KMS-11 (cell line): ENCODE data around the gene CAMK2G.
A peak's percentile ranks its signal among the peaks of the same experiment; 100 is the strongest.

ENCODE experiments used
- H2AFZ ChIP-seq: fragments of 200-600 bp; sonication (generic); 2 replicates; pipeline ENCODE4 v1.6.1; 2016; ENCODE audit warnings: antibody characterized with exemption, mixed run types, low read depth
- H3K27ac ChIP-seq: fragments of 200-600 bp; sonication (generic); 2 replicates; pipeline ENCODE4 v1.6.1; 2016; ENCODE audit warnings: mild to moderate bottlenecking, mixed run types
- H3K27me3 ChIP-seq: fragments of 200-600 bp; sonication (generic); 2 replicates; pipeline ENCODE4 v1.6.1; 2017; ENCODE audit warnings: mild to moderate bottlenecking, low read depth, mixed run types, moderate library complexity; ENCODE audit not compliant: insufficient read depth
- H3K36me3 ChIP-seq: fragments of 200-600 bp; sonication (generic); 2 replicates; pipeline ENCODE4 v1.6.1; 2017; ENCODE audit warnings: mild to moderate bottlenecking, mixed run types; ENCODE audit not compliant: insufficient read depth
- H3K4me1 ChIP-seq: fragments of 200-600 bp; sonication (generic); 2 replicates; pipeline ENCODE4 v1.6.1; 2016; ENCODE audit warnings: mild to moderate bottlenecking, low read depth, mixed run types; ENCODE audit not compliant: poor library complexity, severe bottlenecking
- H3K4me2 ChIP-seq: fragments of 200-600 bp; sonication (generic); 2 replicates; pipeline ENCODE4 v1.7.0; 2016; ENCODE audit warnings: mild to moderate bottlenecking, mixed run types
- H3K4me3 ChIP-seq: fragments of 200-600 bp; sonication (generic); IDR thresholded peaks from 2 replicates; pipeline ENCODE4 v1.6.1; 2017; ENCODE audit warnings: low read depth, low read length, mixed read lengths; ENCODE audit not compliant: insufficient read depth
- H3K79me2 ChIP-seq: fragments of 200-600 bp; sonication (generic); 2 replicates; pipeline ENCODE4 v1.6.1; 2016; ENCODE audit warnings: low read depth, mixed run types; ENCODE audit not compliant: insufficient read depth
- H3K9ac ChIP-seq: fragments of 200-600 bp; sonication (generic); 2 replicates; pipeline ENCODE4 v1.6.1; 2016; ENCODE audit warnings: mild to moderate bottlenecking, mixed run types
- H4K20me1 ChIP-seq: fragments of 200-600 bp; sonication (generic); 2 replicates; pipeline ENCODE4 v1.6.1; 2016; ENCODE audit warnings: mild to moderate bottlenecking, mixed run types; ENCODE audit not compliant: insufficient read depth
- CTCF ChIP-seq: fragments of 200-600 bp; sonication (generic); conservative IDR thresholded peaks from 2 replicates; pipeline ENCODE4 v1.6.1; 2017; ENCODE audit warnings: low read depth, mild to moderate bottlenecking, antibody characterized with exemption, low read length, moderate library complexity, mixed read lengths

The CAMK2G gene

DNA sequence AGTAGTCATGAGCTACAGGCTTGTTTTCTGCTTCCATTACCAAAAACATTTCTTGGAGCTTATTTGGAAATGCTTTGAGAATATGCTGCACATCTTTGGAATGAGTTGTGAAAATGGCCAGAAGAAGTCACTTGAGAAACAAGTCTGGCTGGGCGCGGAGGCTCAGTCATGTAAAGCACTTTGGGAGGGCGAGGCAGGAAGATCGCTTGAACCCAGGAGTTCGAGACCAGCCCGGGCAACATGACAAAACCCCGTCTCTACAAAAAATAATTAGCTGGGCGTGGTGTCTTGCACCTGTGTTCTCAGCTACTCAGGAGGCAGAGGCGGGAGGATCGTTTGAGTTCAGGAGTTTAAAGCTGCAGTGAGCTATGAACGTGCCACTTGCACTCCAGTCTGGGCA is 93.4 kb downstream of the CAMK2G start:
- Histone ChIP-seq H4K20me1 (no peaks in the 10 kb centered on the region), H3K9ac (peak overlapping the region; percentile 64; the same call in 1 of the 2 replicates), H3K4me1 (peaks cover 34% of the 10 kb centered on the region), H3K79me2 (peaks cover 40% of the 10 kb centered on the region), H3K4me3 (no peak overlapping the region), H3K36me3 (no peaks in the 10 kb centered on the region), H3K4me2 (peak overlapping the region; percentile 78), H2AFZ (peak overlapping the region; percentile 91; the same call in 1 of the 2 replicates), H3K27ac (peak overlapping the region; percentile 56; the same call in 1 of the 2 replicates), H3K27me3 (no peaks in the 10 kb centered on the region)
- TF ChIP-seq CTCF: no peak

- Histone ChIP-seq H3K27me3 (no peaks in the 10 kb centered on the region), H3K27ac (no peak overlapping the region), H3K9ac (no peak overlapping the region), H3K4me3 (no peak overlapping the region), H3K4me2 (peak overlapping the region; percentile 78; the same call in 1 of the 2 replicates), H4K20me1 (no peaks in the 10 kb centered on the region), H3K36me3 (no peaks in the 10 kb centered on the region), H2AFZ (no peak overlapping the region), H3K4me1 (peaks cover 37% of the 10 kb centered on the region), H3K79me2 (peaks cover 40% of the 10 kb centered on the region)
- TF ChIP-seq CTCF: no peak
Observed at GRCh38 chr10:73780301-73780700, 94.1 kb downstream of the CAMK2G start.

DNA sequence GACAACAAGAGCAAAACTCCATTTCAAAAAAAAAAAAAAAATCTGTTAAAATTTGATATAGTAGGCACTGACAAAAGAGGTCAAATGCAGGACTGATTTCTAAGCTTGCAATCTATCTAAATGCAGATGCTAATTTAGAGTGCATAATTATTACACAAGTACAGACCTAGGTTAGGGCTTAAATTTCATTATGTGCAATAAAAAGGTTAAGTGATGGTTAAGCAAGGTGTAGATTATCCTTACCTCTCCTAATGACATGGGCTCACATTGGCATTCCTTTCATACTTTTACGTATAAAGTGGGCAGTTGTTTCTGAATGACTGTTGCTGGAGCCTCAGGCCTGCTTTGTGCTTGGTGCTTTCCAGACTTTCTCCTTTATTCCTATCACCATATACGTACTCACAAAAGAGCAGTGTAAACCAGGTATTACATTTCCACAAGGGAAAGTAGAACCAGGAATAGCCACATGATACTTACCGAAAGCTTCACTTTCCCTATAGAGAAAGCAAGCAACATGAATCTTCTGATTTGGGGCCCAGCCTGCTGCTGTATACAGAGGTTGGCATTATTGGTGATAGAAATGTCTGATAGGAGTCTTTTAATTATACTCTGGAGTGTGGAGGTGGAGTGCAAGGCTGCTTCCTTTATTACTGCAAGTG is 94.7 kb downstream of the CAMK2G start:
- Histone ChIP-seq H3K4me2 (no peak overlapping the region), H3K9ac (no peak overlapping the region), H3K79me2 (peaks cover 36% of the 10 kb centered on the region), H3K27ac (no peak overlapping the region), H4K20me1 (no peaks in the 10 kb centered on the region), H3K4me1 (peaks cover 39% of the 10 kb centered on the region), H3K4me3 (no peak overlapping the region), H3K36me3 (no peaks in the 10 kb centered on the region), H3K27me3 (no peaks in the 10 kb centered on the region), H2AFZ (no peak overlapping the region)
- no peak for TF ChIP-seq CTCF

- no peak overlapping the region for H3K27ac ChIP-seq
- H3K27me3 ChIP-seq: no peaks in the 10 kb centered on the region
- no peak overlapping the region for H3K4me2 ChIP-seq
- H3K36me3 ChIP-seq: no peaks in the 10 kb centered on the region
- TF ChIP-seq CTCF: no peak
- H3K4me1 ChIP-seq: peaks cover 41% of the 10 kb centered on the region
- H2AFZ ChIP-seq: no peak overlapping the region
- no peak overlapping the region for H3K9ac ChIP-seq
- H3K79me2 ChIP-seq: peaks cover 30% of the 10 kb centered on the region
- no peaks in the 10 kb centered on the region for H4K20me1 ChIP-seq
- H3K4me3 ChIP-seq: no peak overlapping the region
Observed at GRCh38 chr10:73779018-73779417, 95.3 kb downstream of the CAMK2G start.
